ENCODE data around the gene HMMR.

DNA sequence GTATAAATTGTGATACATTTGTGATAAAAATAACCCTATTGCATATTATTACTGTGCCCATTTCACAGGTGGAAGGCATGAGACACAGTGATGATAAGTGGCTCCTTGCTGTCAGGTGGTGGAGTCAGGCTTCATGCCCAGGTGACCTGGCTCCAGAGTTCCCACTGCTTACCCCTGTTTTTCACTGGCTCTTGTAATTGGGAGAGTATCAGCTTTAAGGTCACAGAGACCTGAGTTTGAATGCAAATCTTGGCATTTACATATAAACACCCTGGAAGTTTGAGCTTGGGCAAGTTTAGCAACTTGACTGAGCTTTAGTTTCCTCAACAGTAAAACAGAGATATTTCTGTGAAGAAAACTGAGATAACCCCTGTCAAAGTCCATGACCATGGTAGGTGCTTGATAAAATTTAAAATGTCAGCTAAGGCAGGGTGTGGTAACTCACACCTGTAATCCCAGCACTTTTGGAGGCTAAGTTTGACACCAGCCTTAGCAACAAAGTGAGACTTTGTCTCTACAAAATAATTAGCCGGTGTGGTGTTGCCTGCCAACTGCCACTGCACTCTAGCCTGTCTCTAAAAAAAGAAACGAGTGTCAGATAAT, 74.2 kb downstream of the HMMR start:
- TF ChIP-seq, protein P1, sequence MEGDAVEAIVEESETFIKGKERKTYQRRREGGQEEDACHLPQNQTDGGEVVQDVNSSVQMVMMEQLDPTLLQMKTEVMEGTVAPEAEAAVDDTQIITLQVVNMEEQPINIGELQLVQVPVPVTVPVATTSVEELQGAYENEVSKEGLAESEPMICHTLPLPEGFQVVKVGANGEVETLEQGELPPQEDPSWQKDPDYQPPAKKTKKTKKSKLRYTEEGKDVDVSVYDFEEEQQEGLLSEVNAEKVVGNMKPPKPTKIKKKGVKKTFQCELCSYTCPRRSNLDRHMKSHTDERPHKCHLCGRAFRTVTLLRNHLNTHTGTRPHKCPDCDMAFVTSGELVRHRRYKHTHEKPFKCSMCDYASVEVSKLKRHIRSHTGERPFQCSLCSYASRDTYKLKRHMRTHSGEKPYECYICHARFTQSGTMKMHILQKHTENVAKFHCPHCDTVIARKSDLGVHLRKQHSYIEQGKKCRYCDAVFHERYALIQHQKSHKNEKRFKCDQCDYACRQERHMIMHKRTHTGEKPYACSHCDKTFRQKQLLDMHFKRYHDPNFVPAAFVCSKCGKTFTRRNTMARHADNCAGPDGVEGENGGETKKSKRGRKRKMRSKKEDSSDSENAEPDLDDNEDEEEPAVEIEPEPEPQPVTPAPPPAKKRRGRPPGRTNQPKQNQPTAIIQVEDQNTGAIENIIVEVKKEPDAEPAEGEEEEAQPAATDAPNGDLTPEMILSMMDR (optimal IDR thresholded peaks at IDR 0.05 in 1 of 3, IDR thresholded peaks at IDR 0.05 in 1 of 3, conservative IDR thresholded peaks at IDR 0.05 in 1 of 3; ENCODE audit: extremely low read depth in 1 of 3, insufficient read depth in 2 of 3, low read length in 3 of 3): no peak
- TF ChIP-seq EZH2 (IDR thresholded peaks at IDR 0.05; ENCODE audit: low read length): no peak
